Activated T-helper 17 cell treated with anti-CD3 and anti-CD28 coated beads, Interleukin-2, amount 50 U/mL, for 72 hours (primary cell): Measurements from ENCODE around the gene MMP7. TPM values are rescaled to one million over a fixed set of nuclear protein-coding genes. Genes with fewer than 3 reads are reported as not detected.

ENCODE experiments used
- ATAC-seq: fragments of 150-1000 bp; cut with Tn5 transposase; replicated peaks from 2 replicates; pipeline ENCODE4 v1.10.0; 2021; ENCODE audit warnings: mild to moderate bottlenecking, moderate library complexity
- H3K27ac Mint-ChIP-seq: one replicate; pipeline ENCODE4 v1.8.0; 2022; ENCODE audit warnings: mixed read lengths
- H3K27me3 Mint-ChIP-seq: one replicate; pipeline ENCODE4 v1.8.0; 2022; ENCODE audit warnings: mixed read lengths
- H3K36me3 Mint-ChIP-seq: one replicate; pipeline ENCODE4 v1.8.0; 2022; ENCODE audit warnings: low read depth, mild to moderate bottlenecking, mixed read lengths
- H3K4me1 Mint-ChIP-seq: one replicate; pipeline ENCODE4 v1.8.0; 2022; ENCODE audit warnings: mixed read lengths
- H3K4me3 Mint-ChIP-seq: one replicate; pipeline ENCODE4 v1.8.0; 2022; ENCODE audit warnings: mild to moderate bottlenecking, mixed read lengths
- H3K9me3 Mint-ChIP-seq: one replicate; pipeline ENCODE4 v1.8.0; 2022; ENCODE audit warnings: mixed read lengths
- total RNA-seq, 2 donors: library from RNA; stranded (reverse); gene quantifications; one replicate each; pipeline ENCODE4 v1.2.3, GENCODE V29; 2022

Gene MMP7
- total RNA-seq, 2 donors from 2014 or later, result not detected

- H3K4me3 Mint-ChIP-seq, result no peak overlapping the region
- no peaks in the 10 kb centered on the region for H3K27me3 Mint-ChIP-seq
- no peak for ATAC-seq
- H3K4me1 Mint-ChIP-seq, result no peaks in the 10 kb centered on the region
- H3K9me3 Mint-ChIP-seq, result no peaks in the 10 kb centered on the region
- H3K36me3 Mint-ChIP-seq, result no peaks in the 10 kb centered on the region
- H3K27ac Mint-ChIP-seq, result no peak overlapping the region
Observed at GRCh38 chr11:102552447-102553194, 22.1 kb upstream of the MMP7 start.

GRCh38 chr11:102552020-102552419, 21.5 kb upstream of the MMP7 start:
- H3K4me1 Mint-ChIP-seq, result no peaks in the 10 kb centered on the region
- H3K27me3 Mint-ChIP-seq, result no peaks in the 10 kb centered on the region
- H3K9me3 Mint-ChIP-seq, result no peaks in the 10 kb centered on the region
- H3K27ac Mint-ChIP-seq, result no peak overlapping the region
- no peak overlapping the region for H3K4me3 Mint-ChIP-seq
- ATAC-seq, result no peak
- no peaks in the 10 kb centered on the region for H3K36me3 Mint-ChIP-seq

- H3K4me3 Mint-ChIP-seq, result no peak overlapping the region
- H3K27ac Mint-ChIP-seq, result no peak overlapping the region
- no peaks in the 10 kb centered on the region for H3K27me3 Mint-ChIP-seq
- H3K9me3 Mint-ChIP-seq, result no peaks in the 10 kb centered on the region
- H3K4me1 Mint-ChIP-seq, result no peaks in the 10 kb centered on the region
- H3K36me3 Mint-ChIP-seq, result no peaks in the 10 kb centered on the region
- no peak for ATAC-seq
Observed at GRCh38 chr11:102551169-102551781, 20.7 kb upstream of the MMP7 start.

- H3K27ac Mint-ChIP-seq, result no peak overlapping the region
- H3K9me3 Mint-ChIP-seq, result no peaks in the 10 kb centered on the region
- no peaks in the 10 kb centered on the region for H3K27me3 Mint-ChIP-seq
- H3K4me1 Mint-ChIP-seq, result no peaks in the 10 kb centered on the region
- H3K36me3 Mint-ChIP-seq, result no peaks in the 10 kb centered on the region
- ATAC-seq, result no peak
- no peak overlapping the region for H3K4me3 Mint-ChIP-seq
Observed at GRCh38 chr11:102546923-102547471, 16.4 kb upstream of the MMP7 start.

GRCh38 chr11:102546427-102546826, 15.9 kb upstream of the MMP7 start:
- Mint-ChIP-seq H3K4me3 (no peak overlapping the region), H3K27ac (no peak overlapping the region), H3K36me3 (no peaks in the 10 kb centered on the region), H3K4me1 (no peaks in the 10 kb centered on the region), H3K27me3 (no peaks in the 10 kb centered on the region), H3K9me3 (no peaks in the 10 kb centered on the region)
- peak; percentile 44 for ATAC-seq

GRCh38 chr11:102545701-102546100, 15.2 kb upstream of the MMP7 start:
- Mint-ChIP-seq H3K9me3 (no peaks in the 10 kb centered on the region), H3K27ac (no peak overlapping the region), H3K36me3 (no peaks in the 10 kb centered on the region), H3K27me3 (no peaks in the 10 kb centered on the region), H3K4me1 (no peaks in the 10 kb centered on the region), H3K4me3 (no peak overlapping the region)
- no peak for ATAC-seq

GRCh38 chr11:102544594-102544993, 14.0 kb upstream of the MMP7 start:
- Mint-ChIP-seq H3K27me3 (no peaks in the 10 kb centered on the region), H3K36me3 (no peaks in the 10 kb centered on the region), H3K4me1 (no peaks in the 10 kb centered on the region), H3K4me3 (no peak overlapping the region), H3K9me3 (no peaks in the 10 kb centered on the region), H3K27ac (no peak overlapping the region)
- no peak for ATAC-seq

- Mint-ChIP-seq H3K9me3 (no peaks in the 10 kb centered on the region), H3K36me3 (no peaks in the 10 kb centered on the region), H3K27ac (no peak overlapping the region), H3K27me3 (peaks cover 13% of the 10 kb centered on the region), H3K4me1 (no peaks in the 10 kb centered on the region), H3K4me3 (no peak overlapping the region)
- no peak for ATAC-seq
Observed at GRCh38 chr11:102539567-102539966, 9.0 kb upstream of the MMP7 start.

GRCh38 chr11:102538932-102539331, 8.4 kb upstream of the MMP7 start:
- no peak overlapping the region for H3K27ac Mint-ChIP-seq
- no peaks in the 10 kb centered on the region for H3K4me1 Mint-ChIP-seq
- peaks cover 19% of the 10 kb centered on the region for H3K27me3 Mint-ChIP-seq
- H3K4me3 Mint-ChIP-seq, result no peak overlapping the region
- no peaks in the 10 kb centered on the region for H3K36me3 Mint-ChIP-seq
- no peak for ATAC-seq
- no peaks in the 10 kb centered on the region for H3K9me3 Mint-ChIP-seq

GRCh38 chr11:102534261-102534872, 3.8 kb upstream of the MMP7 start:
- Mint-ChIP-seq H3K36me3 (no peaks in the 10 kb centered on the region), H3K27me3 (peaks cover 19% of the 10 kb centered on the region), H3K4me1 (no peaks in the 10 kb centered on the region), H3K27ac (no peak overlapping the region), H3K4me3 (no peak overlapping the region), H3K9me3 (no peaks in the 10 kb centered on the region)
- ATAC-seq, result no peak

- Mint-ChIP-seq H3K27ac (no peak overlapping the region), H3K27me3 (no peaks in the 10 kb centered on the region), H3K4me3 (no peak overlapping the region), H3K4me1 (no peaks in the 10 kb centered on the region), H3K9me3 (no peaks in the 10 kb centered on the region), H3K36me3 (no peaks in the 10 kb centered on the region)
- no peak for ATAC-seq
Observed at GRCh38 chr11:102528618-102529017, 1.9 kb downstream of the MMP7 start.

- Mint-ChIP-seq H3K4me1 (no peaks in the 10 kb centered on the region), H3K27me3 (peaks cover 1% of the 10 kb centered on the region), H3K4me3 (no peak overlapping the region), H3K9me3 (no peaks in the 10 kb centered on the region), H3K36me3 (no peaks in the 10 kb centered on the region), H3K27ac (no peak overlapping the region)
- no peak for ATAC-seq
Observed at GRCh38 chr11:102527684-102528083, 2.9 kb downstream of the MMP7 start.

- Mint-ChIP-seq H3K36me3 (no peaks in the 10 kb centered on the region), H3K4me1 (no peaks in the 10 kb centered on the region), H3K4me3 (no peak overlapping the region), H3K9me3 (no peaks in the 10 kb centered on the region), H3K27ac (no peak overlapping the region), H3K27me3 (peaks cover 3% of the 10 kb centered on the region)
- ATAC-seq, result no peak
Observed at GRCh38 chr11:102527041-102527440, 3.5 kb downstream of the MMP7 start.

GRCh38 chr11:102523887-102524286, 6.7 kb downstream of the MMP7 start:
- H3K27me3 Mint-ChIP-seq, result peaks cover 19% of the 10 kb centered on the region
- no peaks in the 10 kb centered on the region for H3K9me3 Mint-ChIP-seq
- H3K36me3 Mint-ChIP-seq, result no peaks in the 10 kb centered on the region
- no peak overlapping the region for H3K27ac Mint-ChIP-seq
- no peaks in the 10 kb centered on the region for H3K4me1 Mint-ChIP-seq
- H3K4me3 Mint-ChIP-seq, result no peak overlapping the region
- ATAC-seq, result no peak

- Mint-ChIP-seq H3K36me3 (no peaks in the 10 kb centered on the region), H3K9me3 (no peaks in the 10 kb centered on the region), H3K4me1 (no peaks in the 10 kb centered on the region), H3K4me3 (no peak overlapping the region), H3K27ac (no peak overlapping the region), H3K27me3 (peaks cover 19% of the 10 kb centered on the region)
- no peak for ATAC-seq
Observed at GRCh38 chr11:102523189-102523570, 7.4 kb downstream of the MMP7 start.
